GM21529 (cell line): ENCODE measurements around the gene TGM2.

Source experiments
- ATAC-seq: cut with Tn5 transposase; IDR thresholded peaks from one replicate; pipeline ENCODE4 v1.9.1; 2021; ENCODE audit not compliant: unreplicated experiment

TGM2 gene

GRCh38 chr20:38178065-38178491 is 13.0 kb upstream of the TGM2 start:
- no peak for ATAC-seq

- ATAC-seq: no peak
Measured at GRCh38 chr20:38177201-38177600, 12.1 kb upstream of the TGM2 start.

GRCh38 chr20:38175304-38176180 is 10.5 kb upstream of the TGM2 start:
- no peak for ATAC-seq

GRCh38 chr20:38173237-38174156 is 8.4 kb upstream of the TGM2 start:
- ATAC-seq: no peak

DNA sequence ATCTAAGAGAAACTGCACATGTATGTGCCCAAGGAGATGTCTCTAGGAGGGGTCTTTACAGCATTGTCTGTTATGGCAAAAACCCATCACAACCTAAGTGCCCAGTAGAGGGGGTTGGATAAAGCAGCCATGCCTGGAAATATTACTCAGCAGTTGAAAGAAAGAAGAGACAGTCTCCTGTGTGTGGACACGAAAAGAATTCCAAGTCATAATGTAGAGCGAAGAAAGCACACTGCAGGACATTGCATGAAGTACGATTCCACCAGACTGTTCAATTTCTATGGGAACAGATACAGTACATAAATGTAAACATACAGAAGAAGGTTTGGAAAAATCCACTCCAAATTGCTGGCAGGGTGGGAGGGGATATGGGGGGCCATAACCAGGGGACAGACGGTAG is 7.3 kb upstream of the TGM2 start:
- no peak for ATAC-seq

- ATAC-seq: no peak
Measured at GRCh38 chr20:38171675-38172043, 6.6 kb upstream of the TGM2 start.

GRCh38 chr20:38170826-38171674 is 6.0 kb upstream of the TGM2 start:
- no peak for ATAC-seq

- no peak for ATAC-seq
Measured at GRCh38 chr20:38170219-38170825, 5.3 kb upstream of the TGM2 start.

GRCh38 chr20:38169636-38170193 is 4.6 kb upstream of the TGM2 start:
- ATAC-seq: no peak

GRCh38 chr20:38168791-38169589 is 3.9 kb upstream of the TGM2 start:
- no peak for ATAC-seq

DNA sequence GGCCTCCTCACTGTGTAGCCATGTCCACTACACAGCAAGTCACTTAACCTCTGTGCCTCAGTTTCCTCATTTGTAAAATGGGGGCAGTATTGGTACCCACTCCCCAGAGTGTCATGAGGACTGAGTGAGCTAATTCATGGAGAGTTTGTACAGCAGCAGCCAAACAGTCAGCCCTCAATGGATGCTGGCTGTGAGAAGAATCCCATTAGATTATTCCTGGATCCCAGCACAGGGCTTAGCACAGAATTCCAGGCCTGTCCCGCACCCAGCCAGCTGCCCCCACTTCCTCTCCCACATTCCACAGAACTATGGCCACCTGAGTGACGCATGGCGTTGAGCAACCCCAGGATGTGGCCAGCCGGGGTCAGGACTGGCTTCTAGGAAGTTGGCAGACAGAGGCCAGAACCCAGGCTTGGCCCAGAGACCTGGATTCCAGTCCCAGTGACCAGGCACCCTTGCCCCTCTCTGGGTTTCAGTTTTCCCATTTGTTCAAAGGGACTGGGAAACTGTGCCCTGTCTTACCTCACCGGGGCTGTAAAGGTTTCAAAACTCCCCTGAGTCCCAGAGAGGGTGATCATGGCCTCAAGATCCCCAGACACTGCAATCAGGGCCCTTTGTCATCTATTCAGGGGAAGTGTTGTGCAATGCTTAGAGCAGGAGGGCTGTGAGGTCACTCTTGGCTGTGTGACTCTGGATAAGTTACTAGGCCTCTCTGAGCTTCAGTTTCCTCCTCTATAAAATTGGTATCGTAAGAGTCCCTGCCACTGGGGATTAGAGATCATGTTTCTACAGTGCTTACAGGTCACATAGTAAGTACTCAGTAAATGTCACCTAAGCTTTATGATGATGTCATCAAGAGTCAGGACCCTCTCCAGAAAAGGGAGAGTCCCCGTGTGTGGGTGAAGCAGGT is 3.0 kb upstream of the TGM2 start:
- no peak for ATAC-seq

DNA sequence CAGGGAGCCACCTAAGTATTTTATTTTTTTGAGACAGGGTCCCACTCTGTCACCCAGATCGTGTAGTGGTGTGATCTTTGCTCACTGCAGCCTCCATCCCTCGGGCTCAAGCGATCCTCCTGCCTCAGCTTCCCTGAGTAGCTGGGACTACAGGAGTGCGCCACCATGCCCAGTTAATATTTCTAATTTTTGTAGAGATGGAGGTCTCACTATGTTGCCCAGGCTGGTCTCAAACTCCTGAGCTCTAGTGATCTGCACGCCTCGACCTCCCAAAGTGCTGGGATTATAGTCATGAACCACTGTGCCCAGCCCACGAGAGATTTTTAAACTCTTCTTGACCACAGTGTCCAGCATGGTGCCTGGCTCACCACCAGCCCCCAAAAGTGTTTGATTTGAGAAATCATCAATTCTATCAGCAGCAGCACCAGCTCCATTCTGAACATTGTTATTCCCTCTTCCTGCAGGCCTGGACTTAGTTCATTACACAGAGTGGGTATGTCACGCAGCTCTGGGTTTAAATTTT is 2.3 kb upstream of the TGM2 start:
- no peak for ATAC-seq

DNA sequence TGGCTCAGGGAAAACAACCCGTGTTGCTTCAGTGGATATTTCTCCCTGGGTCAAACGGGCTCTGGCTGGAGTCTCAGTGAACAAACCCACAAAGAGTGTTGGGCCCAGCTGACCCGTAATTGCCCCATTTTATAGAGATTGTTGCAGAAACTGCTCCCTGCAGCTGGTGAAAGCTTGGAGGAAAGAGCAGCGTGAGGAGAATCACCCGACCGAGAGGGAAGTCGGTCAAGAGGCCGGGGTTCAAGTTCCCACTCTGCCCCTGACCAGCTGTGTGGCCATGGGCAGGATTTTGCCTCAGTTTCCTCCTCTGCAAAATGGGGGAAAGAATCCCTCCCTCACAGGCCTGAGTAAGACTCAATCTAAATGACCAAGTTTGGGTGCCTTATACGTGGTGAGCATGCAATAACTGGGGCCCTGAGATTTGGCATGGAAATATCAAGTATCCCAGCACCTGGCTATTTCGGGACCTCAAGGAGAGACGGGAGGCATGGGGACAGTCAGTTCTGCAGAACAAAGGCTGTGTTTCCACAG is 1.7 kb upstream of the TGM2 start:
- ATAC-seq: no peak

DNA sequence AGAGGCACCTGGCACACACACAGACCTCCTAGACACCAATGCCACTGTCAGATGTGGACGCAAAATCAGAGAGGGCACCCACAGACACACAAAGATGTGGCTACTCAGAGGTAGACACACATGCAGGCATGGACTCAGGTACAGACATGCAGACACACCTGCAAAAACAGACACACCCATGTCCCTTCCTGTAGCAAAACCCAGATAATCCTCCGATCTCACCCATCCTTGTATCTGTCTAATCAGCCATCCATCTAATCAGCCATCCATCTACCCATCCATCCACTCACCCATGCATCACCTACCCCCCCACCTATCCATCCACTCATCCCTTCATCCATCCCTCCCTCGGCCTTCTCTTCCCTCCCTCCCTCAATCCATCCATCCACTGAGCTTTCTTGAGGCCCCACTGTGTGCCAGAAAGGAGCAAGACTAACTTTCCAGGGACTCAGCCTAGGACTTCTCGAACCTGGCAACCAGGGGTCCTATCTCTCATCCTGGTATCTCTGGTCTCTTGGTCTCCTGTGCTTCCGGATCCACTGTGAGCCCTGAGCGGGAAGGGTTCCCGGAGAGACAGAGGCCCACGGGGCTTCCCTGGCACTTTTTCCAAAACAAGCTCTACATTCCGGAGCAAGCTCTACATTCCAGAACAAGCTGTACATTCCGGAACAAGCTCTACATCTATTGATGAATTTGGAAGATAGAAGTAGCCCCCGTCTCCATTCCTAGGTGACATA is 1.1 kb upstream of the TGM2 start:
- no peak for ATAC-seq

GRCh38 chr20:38164624-38165088 is 414 bp downstream of the TGM2 start:
- no peak for ATAC-seq

DNA sequence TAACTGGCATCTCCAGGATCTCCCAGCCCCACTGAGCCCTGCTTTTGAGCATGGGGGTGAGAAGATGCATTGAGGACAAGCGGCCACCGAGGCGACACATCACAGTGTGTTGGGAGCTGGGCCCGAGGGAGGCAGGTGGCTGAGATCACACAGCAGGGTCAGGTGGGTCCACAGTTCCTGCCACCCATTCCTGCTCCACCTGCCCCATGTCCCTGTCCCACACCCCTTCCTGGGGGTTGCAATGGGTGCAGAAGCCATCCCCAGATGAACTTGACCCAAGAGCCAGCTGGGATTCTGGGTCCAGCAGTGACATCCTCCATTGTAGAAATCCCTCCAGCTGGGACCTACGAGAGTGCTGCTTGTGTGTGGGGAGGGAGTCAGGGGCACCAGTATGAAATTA is 1.0 kb downstream of the TGM2 start:
- ATAC-seq: no peak
